ENCODE results near the gene RANBP10. TPM values are rescaled to one million over a fixed set of nuclear protein-coding genes. Genes with fewer than 3 reads are reported as not detected.

Gene RANBP10
- total RNA-seq, 1 donor from 2014 or later, result 14.7 TPM

GRCh38 chr16:67710607-67711006 lies 95.8 kb downstream of the RANBP10 start:
- TF ChIP-seq CTCF (IDR thresholded peaks at IDR 0.05; ENCODE audit: borderline replicate concordance), result no peak
- intact Hi-C loops (cut with micrococcal nuclease), result no loop called here
- Histone ChIP-seq H3K27ac (replicated peaks) (no peak overlapping the region), H3K4me3 (no peak overlapping the region), H3K27me3 (ENCODE audit: low read depth) (no peaks in the 10 kb centered on the region), H3K9me3 (replicated peaks) (no peaks in the 10 kb centered on the region), H3K4me1 (no peaks in the 10 kb centered on the region), H3K36me3 (no peaks in the 10 kb centered on the region)
- no peak for DNase-seq

- Histone ChIP-seq H3K4me3 (no peak overlapping the region), H3K4me1 (peaks cover 6% of the 10 kb centered on the region), H3K36me3 (no peaks in the 10 kb centered on the region), H3K27ac (replicated peaks) (no peak overlapping the region), H3K9me3 (replicated peaks) (no peaks in the 10 kb centered on the region), H3K27me3 (ENCODE audit: low read depth) (no peaks in the 10 kb centered on the region)
- DNase-seq, result no peak
- TF ChIP-seq CTCF (IDR thresholded peaks at IDR 0.05; ENCODE audit: borderline replicate concordance), result no peak
- intact Hi-C loops (cut with micrococcal nuclease), result no loop called here
Measured at GRCh38 chr16:67709050-67709449, 97.3 kb downstream of the RANBP10 start.

- no peaks in the 10 kb centered on the region for H3K36me3 ChIP-seq
- no peaks in the 10 kb centered on the region for H3K27me3 ChIP-seq (ENCODE audit: low read depth)
- no peaks in the 10 kb centered on the region for H3K9me3 ChIP-seq (replicated peaks)
- no peak for TF ChIP-seq CTCF (IDR thresholded peaks at IDR 0.05; ENCODE audit: borderline replicate concordance)
- H3K27ac ChIP-seq (replicated peaks), result no peak overlapping the region
- H3K4me3 ChIP-seq, result no peak overlapping the region
- intact Hi-C loops (cut with micrococcal nuclease), result no loop called here
- H3K4me1 ChIP-seq, result peaks cover 10% of the 10 kb centered on the region
- DNase-seq, result no peak
Measured at GRCh38 chr16:67708368-67708771, 98.0 kb downstream of the RANBP10 start.

GRCh38 chr16:67707790-67708189 lies 98.6 kb downstream of the RANBP10 start:
- Histone ChIP-seq H3K27ac (replicated peaks) (no peak overlapping the region), H3K9me3 (replicated peaks) (no peaks in the 10 kb centered on the region), H3K4me3 (no peak overlapping the region), H3K4me1 (peaks cover 12% of the 10 kb centered on the region), H3K36me3 (no peaks in the 10 kb centered on the region), H3K27me3 (ENCODE audit: low read depth) (no peaks in the 10 kb centered on the region)
- TF ChIP-seq CTCF (IDR thresholded peaks at IDR 0.05; ENCODE audit: borderline replicate concordance), result no peak
- no peak for DNase-seq
- intact Hi-C loops (cut with micrococcal nuclease), result no loop called here

- Histone ChIP-seq H3K9me3 (replicated peaks) (no peaks in the 10 kb centered on the region), H3K4me1 (peaks cover 12% of the 10 kb centered on the region), H3K4me3 (no peak overlapping the region), H3K36me3 (no peaks in the 10 kb centered on the region), H3K27me3 (ENCODE audit: low read depth) (no peaks in the 10 kb centered on the region), H3K27ac (replicated peaks) (no peak overlapping the region)
- intact Hi-C loops (cut with micrococcal nuclease), result no loop called here
- no peak for DNase-seq
- no peak for TF ChIP-seq CTCF (IDR thresholded peaks at IDR 0.05; ENCODE audit: borderline replicate concordance)
Measured at GRCh38 chr16:67707210-67707609, 99.2 kb downstream of the RANBP10 start.

GRCh38 chr16:67704110-67704509 lies 102.2 kb downstream of the RANBP10 start:
- Histone ChIP-seq H3K4me3 (no peak overlapping the region), H3K27me3 (ENCODE audit: low read depth) (no peaks in the 10 kb centered on the region), H3K27ac (replicated peaks) (no peak overlapping the region), H3K36me3 (peaks cover under 1% of the 10 kb centered on the region), H3K4me1 (peaks cover 12% of the 10 kb centered on the region), H3K9me3 (replicated peaks) (peaks cover 5% of the 10 kb centered on the region)
- DNase-seq, result no peak
- intact Hi-C loops (cut with micrococcal nuclease), result no loop called here
- TF ChIP-seq CTCF (IDR thresholded peaks at IDR 0.05; ENCODE audit: borderline replicate concordance), result no peak
